Measurements from ENCODE around the gene PLEKHA7. TPM values are rescaled to one million over a fixed set of nuclear protein-coding genes. Genes with fewer than 3 reads are reported as not detected.
"Not testable (repeated sequence)": the region's sequence is repeated elsewhere in the genome, so short reads cannot be mapped to it uniquely, and the experiment has no call there.

PLEKHA7 gene, protein sequence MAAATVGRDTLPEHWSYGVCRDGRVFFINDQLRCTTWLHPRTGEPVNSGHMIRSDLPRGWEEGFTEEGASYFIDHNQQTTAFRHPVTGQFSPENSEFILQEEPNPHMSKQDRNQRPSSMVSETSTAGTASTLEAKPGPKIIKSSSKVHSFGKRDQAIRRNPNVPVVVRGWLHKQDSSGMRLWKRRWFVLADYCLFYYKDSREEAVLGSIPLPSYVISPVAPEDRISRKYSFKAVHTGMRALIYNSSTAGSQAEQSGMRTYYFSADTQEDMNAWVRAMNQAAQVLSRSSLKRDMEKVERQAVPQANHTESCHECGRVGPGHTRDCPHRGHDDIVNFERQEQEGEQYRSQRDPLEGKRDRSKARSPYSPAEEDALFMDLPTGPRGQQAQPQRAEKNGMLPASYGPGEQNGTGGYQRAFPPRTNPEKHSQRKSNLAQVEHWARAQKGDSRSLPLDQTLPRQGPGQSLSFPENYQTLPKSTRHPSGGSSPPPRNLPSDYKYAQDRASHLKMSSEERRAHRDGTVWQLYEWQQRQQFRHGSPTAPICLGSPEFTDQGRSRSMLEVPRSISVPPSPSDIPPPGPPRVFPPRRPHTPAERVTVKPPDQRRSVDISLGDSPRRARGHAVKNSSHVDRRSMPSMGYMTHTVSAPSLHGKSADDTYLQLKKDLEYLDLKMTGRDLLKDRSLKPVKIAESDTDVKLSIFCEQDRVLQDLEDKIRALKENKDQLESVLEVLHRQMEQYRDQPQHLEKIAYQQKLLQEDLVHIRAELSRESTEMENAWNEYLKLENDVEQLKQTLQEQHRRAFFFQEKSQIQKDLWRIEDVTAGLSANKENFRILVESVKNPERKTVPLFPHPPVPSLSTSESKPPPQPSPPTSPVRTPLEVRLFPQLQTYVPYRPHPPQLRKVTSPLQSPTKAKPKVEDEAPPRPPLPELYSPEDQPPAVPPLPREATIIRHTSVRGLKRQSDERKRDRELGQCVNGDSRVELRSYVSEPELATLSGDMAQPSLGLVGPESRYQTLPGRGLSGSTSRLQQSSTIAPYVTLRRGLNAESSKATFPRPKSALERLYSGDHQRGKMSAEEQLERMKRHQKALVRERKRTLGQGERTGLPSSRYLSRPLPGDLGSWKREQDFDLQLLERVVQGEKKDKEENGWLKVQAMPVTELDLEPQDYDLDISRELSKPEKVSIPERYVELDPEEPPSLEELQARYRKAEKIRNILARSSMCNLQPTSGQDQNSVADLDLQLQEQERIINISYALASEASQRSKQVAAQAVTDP
- total RNA-seq: 96.6 TPM

DNA sequence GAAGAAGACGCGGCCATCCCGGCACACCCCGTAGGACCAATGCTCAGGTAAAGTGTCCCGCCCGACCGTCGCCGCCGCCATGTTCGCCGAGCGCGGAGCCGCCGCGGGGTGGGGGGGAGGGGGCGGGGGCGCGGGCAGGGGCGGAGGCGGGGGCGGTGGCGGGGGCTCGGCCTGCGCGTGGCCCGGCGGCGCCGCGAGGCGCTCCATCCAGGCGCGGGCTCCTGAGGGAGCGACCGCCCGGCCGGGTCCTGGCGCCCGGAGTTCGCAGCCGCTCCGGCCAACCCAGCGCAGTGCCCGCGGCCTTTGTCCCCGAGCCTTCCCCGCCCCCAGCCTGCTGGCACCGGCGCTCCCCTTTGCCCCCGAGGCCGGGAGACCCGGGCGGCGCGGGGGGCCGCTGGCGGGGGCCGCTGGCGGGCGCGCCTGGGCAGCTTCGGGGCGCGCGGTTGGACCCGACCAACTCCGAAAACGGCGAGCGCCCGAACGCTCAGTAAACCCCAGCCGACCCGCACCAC is at the start of gene PLEKHA7:
TSS of gene PLEKHA7 (minus strand) at position 94 of the 512 bp plus-strand sequence. CDS start at position 81, 13 bp downstream.
- ATAC-seq (no peak), DNase-seq (ENCODE audit: low spot score) (no peak)
- intact Hi-C loops (cut with DNase I): no loop called here

DNA sequence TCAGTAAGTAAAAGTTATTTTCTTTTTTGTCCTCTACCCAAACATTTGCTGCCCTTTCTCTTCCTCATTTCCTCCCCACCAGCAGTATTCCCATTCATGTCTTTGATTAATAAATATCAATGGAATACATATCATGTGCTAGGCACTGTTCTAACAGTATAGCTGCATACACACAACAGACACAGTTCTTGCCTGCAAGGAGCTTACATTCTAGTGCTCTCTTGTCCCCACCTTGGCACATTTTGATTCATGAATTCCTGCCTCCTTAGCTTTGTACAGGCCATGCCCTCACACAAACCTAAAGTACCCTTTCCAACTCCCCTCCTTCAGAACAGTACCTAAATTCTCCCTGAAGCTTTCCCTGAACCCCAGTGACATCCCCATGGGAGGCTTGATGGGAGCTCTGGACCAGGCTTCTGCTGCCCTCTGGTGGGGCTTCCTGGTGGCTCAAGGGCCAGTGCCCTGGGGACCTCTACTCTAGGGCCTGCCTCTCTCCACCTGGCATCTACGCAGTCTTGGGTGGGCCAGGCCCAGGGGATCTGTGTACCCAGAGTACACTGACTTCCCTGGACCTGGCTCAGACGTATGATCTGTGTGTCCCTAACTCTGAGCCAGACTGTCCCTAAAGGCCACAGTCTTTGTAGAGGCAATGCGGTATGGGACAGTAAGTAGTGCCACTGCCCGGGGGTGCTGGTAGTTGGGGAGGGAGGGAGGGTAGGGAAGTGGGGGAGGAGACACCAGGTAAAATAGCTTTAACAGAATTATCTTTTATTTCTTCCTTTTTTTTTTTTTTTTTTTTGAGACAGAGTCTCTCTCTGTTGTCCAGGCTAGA is 49.2 kb upstream of the PLEKHA7 start:
- intact Hi-C loops (cut with DNase I): loop anchor here (5.0 to 10.0 kb wide), 2 partner anchors 116 to 249 kb away; no protein-coding TSS in a partner anchor
- DNase-seq (ENCODE audit: low spot score) (peak; percentile 73), ATAC-seq (peak; percentile 83)

DNA sequence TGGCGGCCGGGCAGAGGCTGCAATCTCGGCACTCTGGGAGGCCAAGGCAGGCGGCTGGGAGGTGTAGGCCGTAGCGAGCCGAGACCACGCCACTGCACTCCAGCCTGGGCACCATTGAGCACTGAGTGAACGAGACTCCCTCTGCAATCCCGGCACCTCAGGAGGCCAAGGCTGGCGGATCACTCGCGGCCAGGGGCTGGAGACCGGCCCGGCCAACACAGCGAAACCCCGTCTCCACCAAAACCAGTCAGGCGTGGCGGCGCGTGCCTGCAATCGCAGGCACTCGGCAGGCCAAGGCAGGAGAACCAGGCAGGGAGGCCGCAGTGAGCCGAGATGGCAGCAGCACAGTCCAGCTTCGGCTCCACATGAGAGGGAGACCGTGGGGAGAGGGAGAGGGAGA is 36.9 kb upstream of the PLEKHA7 start:
- ATAC-seq; intact Hi-C loops (cut with DNase I); DNase-seq (ENCODE audit: low spot score): not testable (repeated sequence)

DNA sequence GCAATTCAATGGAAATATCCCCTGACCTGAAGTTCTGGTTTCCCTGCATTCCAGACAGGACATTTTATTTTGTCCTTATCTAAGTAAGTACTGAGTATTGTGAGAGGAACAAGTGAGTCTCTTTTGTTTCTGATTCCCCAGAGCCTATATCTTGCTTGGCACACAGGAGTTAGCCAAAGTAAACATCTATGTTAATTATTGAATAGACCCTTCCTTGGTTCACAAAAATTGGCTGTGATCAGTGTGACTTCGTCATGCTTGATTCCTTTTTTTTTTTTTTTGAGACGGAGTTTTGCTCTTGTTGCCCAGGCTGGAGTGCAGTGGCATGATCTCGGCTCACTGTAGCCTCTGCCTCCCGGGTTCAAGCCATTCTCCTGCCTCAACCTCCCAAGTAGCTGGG is 34.3 kb upstream of the PLEKHA7 start:
- DNase-seq (ENCODE audit: low spot score); ATAC-seq; intact Hi-C loops (cut with DNase I): not testable (repeated sequence)

DNA sequence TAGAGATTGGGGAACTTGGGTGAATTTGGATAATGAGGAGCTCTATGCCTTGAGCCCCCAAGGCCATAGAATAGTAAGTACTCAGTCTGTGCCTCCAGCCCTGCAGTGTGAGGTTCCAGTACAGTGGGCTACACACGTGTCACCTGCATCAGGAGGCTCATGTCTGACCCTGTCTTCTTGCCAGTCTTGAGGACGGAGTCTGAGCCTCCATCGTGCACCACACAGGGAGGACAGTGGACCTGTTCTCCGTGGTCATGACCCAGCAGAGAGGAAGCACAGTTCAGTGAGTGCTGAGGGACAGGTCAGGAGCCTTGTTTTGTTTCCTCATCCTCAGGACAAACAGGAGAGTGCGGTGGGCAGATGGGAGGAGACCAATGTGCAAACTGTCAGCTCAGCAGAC is 32.5 kb upstream of the PLEKHA7 start:
- intact Hi-C loops (cut with DNase I): no loop called here
- DNase-seq (ENCODE audit: low spot score) (no peak), ATAC-seq (no peak)

DNA sequence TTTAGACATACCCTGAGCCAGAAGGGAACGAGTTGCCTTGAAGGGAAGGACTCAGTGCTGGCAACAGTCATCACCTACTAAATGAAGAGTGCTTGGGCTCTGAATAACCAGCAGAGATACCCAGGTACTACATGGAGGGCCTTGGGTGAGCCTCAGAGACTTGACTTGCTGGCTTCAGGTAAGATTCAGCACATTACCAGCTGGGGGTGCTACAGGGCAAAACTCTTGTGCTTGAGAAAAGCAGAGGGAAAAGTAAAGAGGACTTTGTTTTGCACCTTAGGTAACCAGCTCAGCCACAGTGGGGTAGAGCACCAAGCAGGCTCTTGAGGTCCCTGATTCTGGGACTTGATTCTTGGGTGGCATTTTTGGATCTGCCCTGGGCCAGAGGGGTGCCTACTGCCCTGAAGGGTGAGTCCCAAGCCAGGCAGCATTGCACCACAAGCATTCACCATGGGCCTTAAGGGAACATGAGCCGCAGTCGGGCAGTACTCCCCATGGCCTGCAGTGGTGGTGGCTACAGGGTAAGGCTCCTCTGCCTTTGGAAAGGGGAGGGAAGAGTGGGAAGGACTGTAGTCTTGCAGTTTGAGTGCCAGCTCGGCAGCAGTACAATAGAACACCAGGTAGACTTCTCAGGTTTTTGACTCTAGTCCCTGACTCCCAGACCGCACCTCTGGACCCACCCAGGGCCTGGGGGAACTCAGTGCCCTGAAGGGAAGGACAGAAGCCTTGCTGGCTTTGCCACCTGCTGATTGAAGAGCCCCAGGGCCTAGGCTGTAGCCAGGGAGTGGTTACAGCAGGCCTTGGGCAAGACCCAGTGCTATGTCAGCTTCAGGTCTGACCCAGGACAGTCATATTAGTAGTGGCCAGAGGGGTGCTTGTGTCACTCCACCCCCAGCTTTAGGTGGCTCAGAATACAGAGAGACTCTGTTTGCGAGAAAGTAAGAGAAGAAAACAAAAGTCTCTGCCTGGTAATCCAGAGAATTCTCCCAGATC is 22.7 kb upstream of the PLEKHA7 start:
- DNase-seq (ENCODE audit: low spot score) (no peak), ATAC-seq (no peak)
- intact Hi-C loops (cut with DNase I): no loop called here

DNA sequence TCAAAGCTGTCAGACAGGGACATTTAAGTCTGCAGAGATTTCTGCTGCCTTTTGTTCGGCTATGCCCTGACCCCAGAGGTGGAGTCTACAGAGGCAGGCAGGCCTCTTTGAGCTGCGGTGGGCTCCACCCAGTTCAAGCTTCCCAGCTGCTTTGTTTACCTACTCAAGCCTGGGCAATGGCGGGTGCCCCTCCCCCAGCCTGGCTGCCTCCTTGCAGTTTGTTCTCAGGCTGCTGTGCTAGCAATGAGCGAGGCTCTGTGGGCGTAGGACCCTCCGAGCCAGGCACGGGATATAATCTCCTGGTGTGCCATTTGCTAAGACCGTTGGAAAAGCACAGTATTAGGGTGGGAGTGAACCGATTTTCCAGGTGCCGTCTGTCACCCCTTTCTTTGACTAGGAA is 19.8 kb upstream of the PLEKHA7 start:
- DNase-seq (ENCODE audit: low spot score); ATAC-seq; intact Hi-C loops (cut with DNase I): not testable (repeated sequence)

DNA sequence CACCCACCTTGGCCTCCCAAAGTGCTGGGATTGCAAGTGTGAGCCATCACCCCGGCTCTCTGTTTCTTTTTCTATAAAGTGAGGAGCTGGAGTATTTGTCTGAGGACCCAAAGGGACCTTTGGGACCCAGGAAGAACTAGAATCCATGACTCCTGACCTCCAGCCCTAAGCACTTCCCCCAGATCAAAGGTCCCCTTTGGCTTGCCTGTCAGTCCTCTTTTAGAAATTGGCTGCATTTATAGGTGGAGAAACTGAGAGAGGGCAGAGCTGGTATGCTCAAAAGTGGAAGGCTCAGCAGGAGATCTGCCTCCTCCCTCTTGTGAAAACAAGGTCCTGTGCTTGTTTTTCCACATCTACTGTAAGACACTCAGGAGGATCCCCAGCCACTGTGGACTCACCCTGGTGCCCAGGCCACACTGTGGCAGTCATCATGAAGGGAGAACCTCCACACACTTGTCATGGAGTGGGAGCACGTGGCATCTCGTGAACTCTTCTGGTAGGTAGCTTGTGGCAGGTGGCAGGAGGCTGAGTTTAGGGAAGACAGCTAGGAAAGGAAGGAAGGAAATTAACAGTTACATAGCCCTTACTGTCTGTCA is 12.4 kb upstream of the PLEKHA7 start:
- ATAC-seq (no peak), DNase-seq (ENCODE audit: low spot score) (no peak)
- intact Hi-C loops (cut with DNase I): no loop called here

DNA sequence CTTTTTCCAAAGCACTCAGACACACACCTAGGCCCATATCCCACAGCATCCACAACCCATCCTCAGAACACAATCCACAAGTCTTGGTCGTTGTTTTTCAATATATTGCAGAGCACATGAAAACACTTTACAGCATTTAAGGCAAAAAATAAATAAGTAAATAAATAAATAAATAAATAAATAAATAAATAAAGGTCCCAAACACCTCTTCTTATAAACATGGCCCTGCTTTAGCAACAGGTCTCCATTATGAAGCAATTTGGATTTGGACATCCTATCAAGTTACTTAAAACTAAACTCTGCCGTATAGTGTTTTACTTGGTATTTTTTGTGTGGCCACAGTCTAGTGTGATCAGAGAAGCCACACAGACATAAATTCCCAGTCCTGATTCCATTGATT is 10.7 kb upstream of the PLEKHA7 start:
- intact Hi-C loops (cut with DNase I): no loop called here
- DNase-seq (ENCODE audit: low spot score): no peak
- no peak for ATAC-seq

DNA sequence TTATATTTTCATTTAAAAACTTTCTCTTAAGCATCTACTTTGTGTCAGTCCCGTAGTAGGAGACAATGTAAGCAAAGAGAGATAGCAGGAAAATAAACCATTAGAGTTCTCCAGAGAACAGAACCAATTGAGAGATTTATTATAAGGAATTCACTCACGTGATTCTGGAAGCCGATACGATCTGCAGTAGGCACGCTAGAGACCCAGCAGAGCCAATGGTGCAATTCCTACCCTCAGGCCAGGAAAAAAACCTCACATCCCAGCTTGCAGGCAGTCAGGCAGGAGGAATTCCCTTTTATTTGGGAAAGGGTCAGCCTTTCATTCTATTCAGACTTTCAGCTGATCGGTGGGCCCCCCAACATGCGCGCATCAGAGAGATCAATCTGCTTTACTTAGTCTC is 7.3 kb upstream of the PLEKHA7 start:
- ATAC-seq (no peak), DNase-seq (ENCODE audit: low spot score) (no peak)
- intact Hi-C loops (cut with DNase I): no loop called here

DNA sequence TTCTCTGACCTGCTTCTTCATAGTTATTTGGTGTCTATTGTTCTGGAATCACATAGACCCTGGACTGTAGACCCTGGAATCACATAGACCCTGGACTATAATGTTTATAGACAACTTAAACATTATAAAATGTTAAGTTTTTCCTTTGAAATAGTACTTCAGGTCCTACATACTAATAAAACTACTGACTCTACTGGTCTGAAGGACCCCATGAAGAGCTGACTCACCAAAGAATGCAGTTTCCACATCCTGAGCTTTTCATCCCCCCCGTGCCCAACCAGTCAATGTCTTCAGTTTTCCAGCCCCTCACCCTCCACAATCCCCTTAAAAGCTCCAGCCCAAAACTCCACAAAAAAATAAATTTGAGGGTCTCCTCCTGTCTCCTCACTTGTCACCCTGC is 6.6 kb upstream of the PLEKHA7 start:
- ATAC-seq: no peak
- DNase-seq (ENCODE audit: low spot score): no peak
- intact Hi-C loops (cut with DNase I): no loop called here

DNA sequence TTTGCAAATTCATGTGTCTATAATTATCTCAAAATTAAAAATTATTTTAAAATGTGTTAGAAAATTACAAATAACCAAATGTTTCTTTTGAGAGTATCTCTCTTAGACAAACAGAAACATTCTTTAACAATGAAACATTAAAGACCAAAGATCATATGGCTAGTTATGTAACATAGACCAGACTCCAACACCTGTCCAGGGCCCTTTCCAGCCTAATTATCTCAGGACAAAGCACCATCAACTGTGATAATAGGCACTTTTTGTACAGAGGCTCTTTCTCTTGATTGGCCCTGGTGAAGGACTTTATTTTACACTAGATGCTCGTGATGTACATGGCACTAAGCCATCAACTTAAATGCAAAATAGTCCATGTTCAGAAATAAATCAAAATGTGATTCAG is 5.0 kb upstream of the PLEKHA7 start:
- DNase-seq (ENCODE audit: low spot score) (no peak), ATAC-seq (no peak)
- intact Hi-C loops (cut with DNase I): loop anchor here (5.0 kb wide), 1 partner anchor 62 kb away; no protein-coding TSS in a partner anchor

DNA sequence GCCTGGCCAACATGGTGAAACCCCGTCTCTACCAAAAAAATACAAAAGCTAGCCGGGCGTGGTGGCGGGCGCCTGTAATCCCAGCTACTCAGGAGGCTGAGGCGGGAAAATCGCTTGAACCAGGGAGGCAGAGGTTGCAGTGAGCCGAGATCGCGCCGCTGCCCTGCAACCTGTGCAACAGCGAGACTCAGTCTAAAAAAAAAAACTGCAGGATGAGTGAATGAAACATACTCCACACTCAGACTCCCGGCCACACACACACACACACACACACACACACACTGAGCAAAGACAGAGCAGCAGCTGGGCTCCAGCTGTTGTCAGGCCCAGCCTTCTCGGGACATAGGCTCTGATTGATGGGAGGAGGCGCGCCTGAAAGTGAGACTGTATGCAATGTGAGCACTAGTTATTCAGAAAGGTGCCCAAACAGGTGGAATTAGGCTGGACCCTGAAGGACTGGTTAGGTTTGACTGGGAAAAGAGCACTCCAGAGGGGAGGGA is 1.5 kb upstream of the PLEKHA7 start:
- no peak for DNase-seq (ENCODE audit: low spot score)
- no peak for ATAC-seq
- intact Hi-C loops (cut with DNase I): loop anchor here (5.0 kb wide), 1 partner anchor 58 kb away; no protein-coding TSS in a partner anchor

DNA sequence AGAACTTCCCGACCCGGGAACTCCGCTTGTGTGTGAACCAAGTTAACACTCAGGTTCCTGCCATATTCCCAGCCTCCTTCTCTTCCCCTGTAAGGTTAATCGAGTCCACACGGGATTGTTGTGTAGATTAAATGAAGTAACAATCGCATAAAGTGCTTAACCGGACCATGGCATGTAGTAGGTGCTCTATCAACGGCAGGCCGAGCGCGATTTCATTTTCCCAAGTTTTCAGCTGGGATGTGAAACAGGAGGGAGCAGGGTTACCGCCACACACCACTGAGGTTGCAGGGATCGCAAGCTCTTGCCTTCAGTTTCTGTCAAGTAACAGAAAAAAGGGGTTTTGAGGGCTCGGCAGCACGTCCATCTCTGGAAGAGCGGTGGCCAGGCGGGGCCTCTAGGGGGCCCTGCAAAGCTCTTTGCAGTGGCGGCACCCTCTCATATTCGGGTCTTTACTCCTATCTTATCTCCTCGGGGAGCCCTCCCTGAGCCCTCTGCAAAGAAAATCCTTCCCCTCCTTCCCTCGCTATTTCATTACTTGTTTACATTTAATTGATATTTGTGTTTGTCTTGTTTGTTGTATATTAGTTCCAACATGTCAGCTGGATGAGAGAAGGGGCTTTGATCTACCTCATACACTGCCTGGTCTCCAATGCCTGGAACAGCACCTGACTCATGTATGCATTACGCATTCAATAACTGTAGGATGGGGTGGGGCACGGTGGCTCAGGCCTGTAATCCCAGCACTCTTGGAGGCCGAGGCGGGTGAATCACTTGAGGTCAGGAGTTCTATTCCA is 816 bp upstream of the PLEKHA7 start:
- ATAC-seq (no peak), DNase-seq (ENCODE audit: low spot score) (no peak)
- intact Hi-C loops (cut with DNase I): loop anchor here (5.0 kb wide), 1 partner anchor 58 kb away; no protein-coding TSS in a partner anchor

DNA sequence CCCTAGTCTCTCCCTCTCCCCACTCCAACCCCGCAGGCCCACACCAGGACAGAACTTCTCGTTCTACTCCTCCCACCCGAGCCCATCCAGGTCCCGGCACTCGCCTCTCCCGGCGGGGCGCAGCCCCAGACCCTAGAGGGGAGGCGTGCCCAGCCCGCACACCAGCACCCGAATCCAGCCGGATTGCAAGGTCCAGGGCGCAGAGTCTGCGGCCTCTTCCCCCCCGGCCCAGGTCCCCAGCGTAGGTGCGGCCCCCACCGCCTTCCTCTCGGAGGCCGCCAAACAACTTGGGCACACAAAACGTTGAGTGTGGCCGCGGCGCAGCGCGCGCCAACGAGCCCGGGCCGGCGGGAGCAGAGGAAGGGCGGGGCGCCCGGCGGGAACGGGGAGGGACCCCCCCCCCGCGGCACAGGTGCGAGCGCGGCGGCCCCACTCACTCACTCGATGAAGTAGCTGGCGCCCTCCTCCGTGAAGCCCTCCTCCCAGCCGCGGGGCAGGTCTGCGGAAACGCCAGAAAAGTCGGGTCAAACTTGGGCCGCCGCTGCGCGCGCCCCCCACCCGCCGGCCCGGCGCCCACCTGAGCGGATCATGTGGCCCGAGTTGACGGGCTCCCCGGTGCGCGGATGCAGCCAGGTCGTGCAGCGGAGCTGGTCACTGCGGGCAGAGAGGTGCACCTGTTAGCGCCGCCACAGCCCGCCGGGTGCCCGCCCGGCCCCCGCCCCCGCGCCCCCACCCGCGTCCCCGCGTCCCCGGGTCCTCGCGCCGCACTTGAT is 480 bp downstream of the PLEKHA7 start:
- intact Hi-C loops (cut with DNase I): no loop called here
- ATAC-seq: peak; percentile 62
- DNase-seq (ENCODE audit: low spot score): peak; percentile 60

Data from sciatic nerve (tissue), 2 donors.